Measurements from ENCODE around the gene ADAMTS13.

The ADAMTS13 gene

DNA sequence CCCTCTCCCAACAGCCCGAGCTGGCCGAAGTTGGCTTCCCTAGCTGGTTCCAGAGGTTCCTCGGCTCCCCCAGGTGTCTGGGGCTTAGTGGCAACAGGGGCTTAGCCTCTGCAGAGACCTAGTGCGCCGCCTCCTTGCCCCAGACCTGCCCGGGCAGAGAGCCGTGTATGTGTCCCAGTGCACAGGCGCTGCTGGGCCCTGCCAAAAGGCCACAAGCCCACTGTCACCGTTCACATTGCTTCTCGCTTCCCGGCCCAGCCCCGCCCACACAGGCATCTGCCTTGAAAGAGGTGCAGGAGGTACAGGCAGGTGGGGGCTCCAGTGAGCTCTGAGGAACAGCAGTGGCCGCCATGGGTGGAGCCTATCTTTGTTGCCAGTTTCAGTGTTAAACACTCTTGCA is 35.1 kb downstream of the ADAMTS13 start:
- no peak for DNase-seq

DNA sequence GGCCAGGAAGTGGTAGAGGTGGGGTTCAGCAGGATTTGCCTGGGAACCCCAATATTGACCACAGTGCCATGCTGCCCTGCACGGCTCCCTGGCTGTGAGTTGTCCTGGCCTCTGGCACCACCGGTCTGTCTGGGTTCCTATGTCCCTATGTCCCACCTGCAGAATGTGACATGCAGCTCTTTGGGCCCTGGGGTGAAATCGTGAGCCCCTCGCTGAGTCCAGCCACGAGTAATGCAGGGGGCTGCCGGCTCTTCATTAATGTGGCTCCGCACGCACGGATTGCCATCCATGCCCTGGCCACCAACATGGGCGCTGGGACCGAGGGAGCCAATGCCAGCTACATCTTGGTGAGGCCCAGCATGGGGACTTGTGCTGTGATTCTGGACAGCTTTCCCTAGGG is 35.6 kb downstream of the ADAMTS13 start:
- no peak for DNase-seq

DNA sequence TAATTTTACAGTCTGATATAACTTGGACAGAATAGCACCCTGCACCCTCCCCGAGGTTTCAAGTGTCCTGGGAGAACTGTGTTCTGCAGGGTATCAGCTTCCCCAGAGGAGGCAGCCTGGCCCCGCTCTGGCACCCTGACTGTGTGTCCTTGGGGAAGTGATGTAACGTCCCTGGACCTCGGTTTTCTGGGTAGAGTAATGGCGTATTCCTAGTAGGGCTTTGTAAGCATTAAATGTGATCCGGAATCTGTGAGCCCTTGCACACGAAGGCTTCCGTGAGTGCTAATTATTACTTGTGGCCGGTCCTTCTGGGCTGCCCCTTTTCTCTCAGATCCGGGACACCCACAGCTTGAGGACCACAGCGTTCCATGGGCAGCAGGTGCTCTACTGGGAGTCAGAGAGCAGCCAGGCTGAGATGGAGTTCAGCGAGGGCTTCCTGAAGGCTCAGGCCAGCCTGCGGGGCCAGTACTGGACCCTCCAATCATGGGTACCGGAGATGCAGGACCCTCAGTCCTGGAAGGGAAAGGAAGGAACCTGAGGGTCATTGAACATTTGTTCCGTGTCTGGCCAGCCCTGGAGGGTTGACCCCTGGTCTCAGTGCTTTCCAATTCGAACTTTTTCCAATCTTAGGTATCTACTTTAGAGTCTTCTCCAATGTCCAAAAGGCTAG is 36.6 kb downstream of the ADAMTS13 start:
- no peak for DNase-seq

DNA sequence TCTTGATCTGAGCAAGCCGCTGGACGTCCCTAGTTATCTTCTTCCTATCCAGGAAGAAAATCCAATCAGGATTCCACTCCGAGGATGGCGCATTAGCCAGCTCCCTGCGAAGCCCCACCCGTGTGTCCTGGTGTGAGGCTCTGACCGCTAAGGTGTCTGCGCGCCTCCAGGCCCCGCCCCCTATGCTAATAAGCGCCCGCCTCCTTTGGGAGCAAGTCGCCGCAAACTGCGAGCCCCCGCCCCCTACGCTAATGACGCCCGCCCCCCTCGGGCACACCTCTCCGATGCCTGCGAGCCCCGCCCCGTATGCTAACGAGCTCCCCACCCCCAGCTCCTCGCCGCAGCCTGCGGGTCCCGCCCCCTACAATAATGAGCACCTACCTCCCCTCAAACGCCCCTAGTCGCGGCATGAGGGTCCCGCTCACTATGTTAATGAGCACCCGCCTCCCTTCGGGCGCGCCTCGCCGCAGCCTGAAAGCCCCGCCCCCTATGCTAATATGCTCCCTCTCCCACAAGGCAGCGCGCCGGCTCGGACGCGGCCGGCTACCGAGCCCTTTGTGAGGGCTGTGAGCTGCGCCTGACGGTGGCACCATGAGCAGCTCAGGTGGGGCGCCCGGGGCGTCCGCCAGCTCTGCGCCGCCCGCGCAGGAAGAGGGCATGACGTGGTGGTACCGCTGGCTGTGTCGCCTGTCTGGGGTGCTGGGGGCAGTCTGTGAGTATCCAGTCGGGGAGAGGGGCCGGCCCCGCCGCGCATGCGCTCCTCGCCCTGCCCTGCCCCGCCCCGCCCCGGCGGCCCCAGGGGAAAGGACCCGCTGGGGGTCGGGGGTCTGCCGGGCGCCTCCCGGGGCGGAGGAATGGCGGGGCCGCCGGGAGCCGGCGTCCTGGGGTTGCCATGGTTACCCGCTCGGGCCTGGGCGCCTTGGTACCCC is 37.6 kb downstream of the ADAMTS13 start, which contains the start of gene CACFD1:
Gene CACFD1 (plus strand): TSS at position 503 of the 929 bp plus-strand sequence. CDS start 89 bp downstream, at position 592.
- peak; percentile 99 for DNase-seq

DNA sequence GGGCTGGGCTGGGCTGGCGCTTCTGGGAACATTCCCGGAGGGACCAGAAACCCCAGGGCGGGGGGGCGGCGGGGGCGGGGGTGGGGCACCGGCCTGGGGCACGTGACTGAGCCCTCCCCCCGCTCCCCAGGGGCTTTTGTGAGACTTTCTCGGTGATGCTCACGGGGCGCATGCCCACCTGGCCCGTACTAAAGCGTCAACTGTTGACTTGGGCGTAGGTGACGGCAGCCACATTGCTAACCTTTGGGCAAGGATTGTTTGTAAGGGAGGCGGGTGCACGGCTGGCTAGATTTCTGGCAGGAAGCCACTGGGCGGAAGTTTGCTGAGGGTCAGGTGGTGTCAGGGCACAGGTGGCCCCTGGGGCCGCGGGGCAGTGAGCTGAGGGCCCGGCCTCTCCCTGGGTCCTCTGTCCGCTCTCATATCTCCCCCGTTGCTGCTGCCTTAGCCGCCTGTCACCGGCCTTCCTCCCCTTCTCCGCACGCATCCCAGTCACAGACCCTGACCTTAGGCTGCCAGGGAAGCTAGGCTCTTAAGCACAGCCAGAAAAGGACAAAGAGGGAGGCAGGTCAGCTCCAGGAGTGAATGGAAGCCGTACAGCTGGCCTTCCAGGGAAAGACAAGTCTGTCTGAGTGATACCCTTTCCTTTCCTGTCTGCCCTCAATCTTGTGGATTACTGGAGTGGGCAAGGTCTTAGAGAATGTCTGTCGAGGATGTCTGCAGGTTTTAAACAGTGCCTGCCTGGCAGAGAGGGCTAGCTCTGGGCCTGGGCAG is 38.4 kb downstream of the ADAMTS13 start:
- peak; percentile 95 for DNase-seq

DNA sequence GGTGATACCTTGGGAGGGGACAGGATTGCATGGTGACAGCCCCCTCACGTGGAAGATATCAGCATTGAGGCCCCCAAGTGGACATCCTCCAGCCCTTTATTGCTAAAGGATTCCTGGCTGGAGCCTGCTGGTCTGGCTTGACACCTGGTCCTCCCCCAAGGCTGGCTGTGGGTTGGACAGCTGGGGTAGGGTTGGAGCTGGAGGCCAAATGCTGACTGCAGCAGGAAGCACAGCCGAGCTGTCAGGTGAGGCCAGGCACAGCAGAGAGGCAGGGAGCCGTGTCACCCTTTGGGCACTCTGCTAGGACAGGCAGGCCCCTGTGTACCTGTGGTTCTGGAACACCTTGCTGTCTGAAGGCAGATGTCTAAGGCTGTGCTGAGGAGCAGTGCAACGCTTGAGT is 39.8 kb downstream of the ADAMTS13 start:
- DNase-seq, result no peak

DNA sequence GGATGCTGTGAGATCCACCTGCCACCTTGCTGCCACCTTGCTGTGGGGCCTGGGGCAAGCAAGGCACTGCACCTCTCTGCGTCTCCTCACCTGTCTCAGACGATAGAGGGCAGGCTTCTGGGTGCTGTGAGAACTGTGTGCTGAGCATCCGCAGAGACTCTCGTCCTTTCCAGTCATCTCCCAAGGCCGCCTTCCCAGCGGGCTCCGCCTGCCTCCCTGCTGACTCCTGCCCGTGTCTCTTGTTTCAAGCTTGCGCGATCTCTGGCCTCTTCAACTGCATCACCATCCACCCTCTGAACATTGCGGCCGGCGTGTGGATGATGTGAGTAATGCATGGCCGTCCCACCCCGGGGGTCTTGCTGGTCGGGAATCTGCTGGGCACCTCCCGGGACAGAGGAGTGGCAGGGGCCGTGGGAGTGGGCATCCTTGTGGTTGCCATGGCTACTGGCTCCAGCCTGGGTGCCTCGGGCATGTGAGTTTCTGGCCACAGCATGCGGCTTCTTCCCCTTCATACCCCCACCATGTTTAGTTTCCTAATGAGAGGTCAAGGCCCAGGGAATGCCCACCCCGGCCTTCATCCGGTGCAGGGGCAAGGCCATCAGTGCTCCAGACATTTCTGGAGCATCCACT is 41.2 kb downstream of the ADAMTS13 start:
- peak; percentile 83 for DNase-seq

DNA sequence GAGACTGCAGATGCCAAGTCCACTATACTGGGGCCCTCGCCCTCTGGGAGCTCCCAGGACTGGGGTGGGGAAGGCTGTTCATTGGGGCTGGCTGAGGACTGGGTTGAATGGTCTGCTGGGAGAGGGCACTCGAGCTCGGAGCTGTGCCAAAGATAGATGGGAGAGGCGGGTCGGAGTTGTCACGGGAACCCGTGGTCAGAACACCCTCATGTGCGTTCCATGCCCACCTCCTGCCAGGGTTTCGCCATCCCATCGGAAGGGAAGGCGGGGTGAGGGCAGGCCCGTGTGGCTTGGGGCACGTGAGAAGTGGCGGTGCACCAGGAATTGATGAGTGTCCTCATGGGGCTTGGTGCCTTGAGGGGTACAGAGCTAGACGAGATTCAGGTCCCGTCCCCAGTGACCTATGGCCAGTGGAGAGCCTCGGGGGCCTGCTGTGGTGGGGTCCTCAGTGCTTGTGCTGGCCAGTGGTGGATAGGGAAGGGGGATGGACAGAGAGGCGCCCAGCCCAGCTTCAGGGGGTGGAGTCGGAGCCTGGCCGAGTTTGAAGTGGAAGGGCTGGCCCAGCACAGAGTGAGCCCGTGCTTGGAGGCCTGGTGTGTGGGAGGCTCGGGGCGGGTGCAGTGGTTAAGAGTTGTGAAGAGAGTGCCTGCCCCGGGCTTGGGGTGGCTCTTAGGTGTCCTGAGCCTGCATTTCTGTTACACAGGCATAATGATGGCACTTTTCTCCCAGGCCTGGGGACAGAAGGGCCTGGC is 41.9 kb downstream of the ADAMTS13 start:
- DNase-seq, result no peak

DNA sequence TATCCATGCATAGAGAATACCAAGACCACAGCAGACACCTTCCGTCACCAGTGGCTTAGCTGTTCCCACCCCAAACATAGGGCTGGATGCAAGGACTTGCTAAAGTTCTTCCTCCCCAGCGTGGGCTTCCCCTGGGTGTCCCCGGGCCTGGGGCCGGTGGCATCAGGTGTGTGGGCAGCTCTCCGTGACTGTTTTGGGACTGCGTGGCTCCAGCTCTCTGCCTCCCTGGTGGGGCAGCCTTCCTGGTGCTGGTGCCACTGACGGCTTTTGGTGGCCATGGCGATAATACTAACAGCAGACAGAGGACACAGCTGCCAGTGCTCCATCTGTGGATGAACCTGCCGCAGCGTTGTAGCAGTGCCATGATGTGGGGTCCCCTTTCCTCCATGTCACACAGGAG is 42.5 kb downstream of the ADAMTS13 start:
- peak; percentile 48 for DNase-seq

DNA sequence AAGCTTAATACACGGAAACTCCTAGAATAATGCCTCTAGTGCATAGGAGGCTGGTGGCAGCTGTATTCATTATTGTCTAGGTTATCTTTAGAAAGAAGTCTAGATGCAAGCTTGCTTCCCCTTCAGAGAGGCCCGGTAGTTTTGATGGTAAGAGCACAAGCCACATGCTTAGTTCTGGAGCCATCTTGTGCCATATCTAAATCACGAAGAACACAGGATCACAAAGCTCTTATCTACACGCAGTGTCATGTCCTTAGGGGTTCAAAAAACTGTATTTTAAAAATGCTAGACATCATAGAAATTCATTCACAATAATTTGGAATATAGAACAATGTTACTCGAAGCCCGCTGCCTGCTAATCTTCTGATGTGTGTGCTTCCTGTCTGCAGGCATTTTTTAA is 43.8 kb downstream of the ADAMTS13 start:
- no peak for DNase-seq

DNA sequence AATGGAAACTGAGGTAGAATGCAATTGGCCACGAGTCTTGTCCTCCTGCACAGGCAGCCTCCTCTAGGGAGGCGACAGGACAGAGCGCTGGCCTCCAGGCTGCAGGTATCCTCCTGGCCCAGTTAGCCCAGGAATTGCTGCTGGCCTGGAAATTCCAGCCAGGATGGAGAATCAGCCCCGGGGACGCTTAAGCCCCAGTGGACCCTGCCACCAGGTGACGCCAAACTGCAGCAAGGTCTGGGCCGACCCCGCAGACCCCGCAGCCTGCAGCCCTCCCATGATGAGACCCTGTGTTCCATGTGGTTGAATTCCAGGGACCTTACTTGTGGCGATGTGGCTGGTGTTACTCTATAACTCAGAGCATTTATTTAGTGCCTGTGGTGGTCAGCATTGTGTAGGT is 44.9 kb downstream of the ADAMTS13 start:
- DNase-seq, result no peak

DNA sequence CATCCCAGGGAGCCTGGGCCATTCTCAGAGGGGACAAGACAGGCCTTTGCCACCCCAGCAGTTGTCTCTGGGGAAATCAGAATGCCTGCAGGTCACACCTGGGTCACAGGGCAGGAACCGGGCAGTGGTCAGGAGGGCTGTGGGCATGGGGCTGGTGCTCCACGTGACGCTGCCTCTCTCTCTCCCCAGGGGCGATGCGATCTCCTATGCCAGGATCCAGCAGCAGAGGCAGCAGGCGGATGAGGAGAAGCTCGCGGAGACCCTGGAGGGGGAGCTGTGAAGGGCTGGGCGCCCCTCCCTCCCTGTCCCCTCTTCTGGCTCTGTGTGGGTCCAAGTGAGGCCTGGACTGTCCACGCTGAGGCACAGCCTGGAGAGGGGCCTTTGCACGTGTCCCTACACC is 46.2 kb downstream of the ADAMTS13 start:
- DNase-seq, result no peak

DNA sequence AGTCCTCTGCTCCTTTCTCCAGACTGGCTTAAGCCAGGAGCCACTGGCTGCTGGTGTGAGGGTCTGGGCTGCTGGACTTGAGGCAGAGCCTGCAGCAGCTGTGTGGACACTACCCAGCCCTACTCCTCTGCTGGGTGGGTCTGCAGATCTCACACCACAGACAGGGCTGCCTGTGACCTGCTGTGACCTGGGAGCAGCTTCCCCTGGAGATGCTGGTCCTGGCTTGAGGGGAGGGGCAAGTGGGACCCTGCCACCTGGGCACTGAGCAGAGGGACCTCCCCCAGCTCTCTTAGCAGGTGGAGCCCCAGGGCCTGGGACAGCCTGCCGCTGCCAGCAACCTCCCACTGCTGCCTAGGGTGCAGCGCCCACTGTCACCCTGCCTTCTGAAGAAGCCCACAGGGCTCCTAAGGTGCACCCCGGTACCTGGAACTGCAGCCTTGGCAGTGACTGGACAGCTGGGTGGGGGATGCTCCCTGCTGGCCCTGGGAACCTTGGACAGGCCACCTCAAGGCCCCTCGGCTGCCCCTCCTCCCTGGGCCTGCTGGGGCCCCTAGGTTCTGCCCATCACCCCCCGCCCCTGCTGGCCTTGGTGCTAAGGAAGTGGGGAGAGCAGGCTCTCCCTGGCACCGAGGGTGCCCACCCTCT is 46.7 kb downstream of the ADAMTS13 start:
- no peak for DNase-seq

DNA sequence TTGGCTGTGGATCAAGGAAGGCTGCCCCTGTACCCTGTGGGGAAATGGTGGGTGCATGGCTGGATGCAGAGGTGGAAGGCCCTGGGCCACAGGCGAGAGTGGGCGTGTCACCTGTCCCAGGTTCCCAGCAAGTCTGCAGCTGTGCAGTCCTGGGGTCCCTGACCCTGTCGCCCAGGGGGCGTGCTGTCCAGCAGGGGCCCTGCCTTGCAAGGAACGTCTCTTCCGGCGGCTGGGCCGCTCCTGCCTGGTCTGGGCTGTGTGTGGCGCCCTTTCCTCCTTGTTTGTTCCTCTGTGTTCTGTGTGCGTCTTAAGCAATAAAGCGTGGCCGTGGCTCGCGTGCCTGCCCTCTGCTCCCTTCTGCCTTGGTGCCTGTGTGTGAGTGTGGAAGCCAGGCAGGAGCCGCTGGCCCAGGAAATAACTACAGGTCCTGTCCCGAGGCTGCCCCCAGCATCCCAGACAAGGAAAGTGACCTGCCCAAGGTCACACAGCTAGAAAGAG is 48.3 kb downstream of the ADAMTS13 start:
- DNase-seq, result no peak

DNA sequence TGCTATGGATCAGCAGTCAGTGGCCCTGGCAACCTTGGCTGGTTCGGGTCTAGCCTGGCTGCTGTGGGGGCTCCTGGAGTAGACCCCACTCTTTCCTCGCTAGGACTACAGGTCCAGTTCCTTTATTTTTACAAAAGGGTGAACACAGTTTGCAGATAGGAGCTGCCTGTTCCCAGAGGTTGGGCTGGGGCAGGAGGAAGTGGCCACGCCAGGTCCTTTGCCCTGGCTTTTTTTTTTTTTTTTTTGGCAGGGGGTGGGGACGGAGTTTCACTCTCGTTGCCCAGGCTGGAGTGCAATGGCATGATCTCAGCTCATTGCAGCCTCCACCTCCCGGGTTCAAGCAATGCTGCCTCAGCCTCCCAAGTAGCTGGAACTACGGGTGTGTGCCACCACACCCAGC is 48.8 kb downstream of the ADAMTS13 start:
- no peak for DNase-seq

DNA sequence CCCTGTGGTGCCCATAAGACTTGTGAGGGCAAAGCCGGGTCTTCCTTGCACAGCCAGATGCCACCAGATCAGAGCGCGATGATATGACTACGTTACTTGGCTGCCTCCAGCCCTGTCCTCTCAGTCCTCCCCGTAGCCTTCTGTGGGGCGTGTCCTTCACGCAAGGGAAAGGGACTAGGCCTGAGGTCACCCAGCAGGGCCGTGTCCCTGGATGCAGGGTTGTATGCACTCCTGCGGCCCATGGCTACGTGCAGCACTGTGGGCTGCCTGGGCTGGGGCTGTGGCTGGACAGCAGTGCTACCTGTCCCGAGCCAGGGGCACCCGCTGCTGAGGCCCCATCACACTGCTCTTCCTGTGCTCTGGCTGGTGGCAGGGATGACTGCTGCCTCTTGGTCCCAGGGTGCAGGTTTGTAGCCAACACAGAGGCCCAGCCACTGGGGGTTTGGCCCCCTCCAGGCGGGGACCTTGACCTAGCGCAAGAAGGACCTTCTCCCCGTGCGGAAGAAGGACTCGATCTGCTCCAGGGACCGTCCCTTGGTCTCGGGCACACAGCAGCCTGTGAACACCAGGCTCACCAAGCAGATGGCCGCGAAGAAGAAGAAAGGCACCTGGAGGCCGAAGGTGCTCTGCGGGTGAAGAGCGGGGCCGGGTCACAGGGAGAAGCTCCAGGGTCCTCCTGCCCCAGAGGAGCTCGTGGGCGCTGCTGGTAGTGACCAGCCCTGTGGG is 49.5 kb downstream of the ADAMTS13 start:
- no peak for DNase-seq

DNA sequence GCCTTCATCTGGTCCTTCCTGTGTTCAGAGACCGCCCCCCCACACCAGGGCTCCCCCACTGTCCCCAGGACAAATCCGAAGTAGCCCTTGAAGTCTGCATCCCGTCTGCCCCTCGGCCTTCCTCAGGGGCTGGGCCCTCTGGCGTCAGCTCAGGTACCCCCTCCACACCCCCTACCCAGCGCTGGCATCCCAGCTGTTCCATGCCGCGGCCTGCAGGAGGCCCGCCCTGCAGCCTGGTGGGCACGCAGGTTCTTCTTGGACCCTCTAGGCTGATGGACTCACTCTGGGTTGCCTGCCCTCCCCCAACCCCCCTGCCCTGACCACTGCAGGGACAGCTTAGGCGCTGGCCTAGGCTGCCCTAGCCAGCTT is 50.1 kb downstream of the ADAMTS13 start:
- DNase-seq, result no peak

DNA sequence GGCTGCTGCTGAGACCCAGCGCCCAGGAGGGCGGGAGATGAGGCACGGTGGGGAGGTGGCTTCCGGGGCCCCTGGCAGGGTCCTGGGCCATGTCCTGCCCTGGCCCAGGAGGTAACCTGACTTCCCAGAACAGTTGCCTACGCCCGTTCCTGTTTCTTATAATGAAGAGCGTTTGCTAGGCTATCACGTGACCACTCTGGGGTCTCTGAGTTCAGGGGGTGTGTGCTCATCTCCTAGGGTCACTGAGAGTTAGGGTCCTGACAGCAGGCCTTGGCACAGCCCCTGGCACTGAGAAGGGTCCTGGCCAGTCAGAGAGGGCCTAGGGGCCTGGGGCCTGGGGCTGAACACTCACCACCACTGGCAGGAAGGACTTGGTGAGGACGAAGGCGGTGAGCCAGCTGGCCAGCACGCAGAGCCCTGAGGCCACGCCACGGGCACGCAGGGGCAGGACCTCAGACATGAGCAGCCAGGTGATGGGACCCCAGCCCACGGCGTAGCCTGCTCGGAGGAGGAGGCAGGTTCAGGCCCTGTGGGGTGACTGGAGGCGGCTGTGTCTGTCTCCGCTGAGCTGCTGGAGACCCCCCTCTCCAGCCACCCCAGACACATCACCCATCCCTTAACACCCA is 50.7 kb downstream of the ADAMTS13 start:
- DNase-seq, result no peak

DNA sequence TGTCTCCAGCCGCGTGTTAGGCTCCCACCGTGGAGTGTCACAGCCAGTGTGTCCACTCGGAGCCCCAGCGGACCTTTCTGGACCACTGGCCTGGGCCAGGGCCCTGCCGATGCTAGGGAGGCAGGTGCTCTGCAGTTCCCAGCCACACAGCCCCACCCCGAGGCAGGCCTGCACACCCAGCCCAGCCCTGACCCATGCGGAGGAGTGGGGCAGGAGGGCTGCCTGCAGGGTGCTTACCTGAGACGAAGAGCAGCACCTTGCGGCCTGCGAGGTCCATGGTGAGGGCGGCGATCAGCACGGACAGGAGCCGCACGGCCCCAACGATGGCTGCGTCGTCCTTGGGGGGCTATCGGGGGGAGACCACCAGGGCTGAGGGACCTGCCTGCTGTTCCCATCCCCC is 51.6 kb downstream of the ADAMTS13 start:
- DNase-seq, result no peak

DNA sequence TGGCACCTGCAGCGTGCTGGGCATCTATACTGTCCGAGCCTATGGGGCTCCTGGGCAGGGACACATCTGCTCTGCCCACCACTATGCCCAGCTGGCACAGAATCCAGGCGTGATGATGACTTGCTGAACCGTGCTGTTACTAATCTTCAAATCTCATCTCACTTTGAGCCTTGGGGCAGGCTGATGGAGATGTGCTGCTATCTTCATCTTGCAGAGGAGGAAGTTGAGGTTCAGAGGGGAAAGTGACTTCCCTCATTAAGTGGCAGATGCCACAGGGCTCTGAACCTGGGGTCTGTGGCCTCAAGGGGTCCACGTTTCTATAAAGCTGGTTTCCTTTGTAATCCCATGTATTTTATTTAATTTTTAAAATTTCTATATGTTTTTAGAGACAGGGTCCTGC is 52.0 kb downstream of the ADAMTS13 start:
- DNase-seq, result no peak
